Hippocampal formation (tissue), 2 donors: Measurements from ENCODE around the gene TBCK.
"Not testable (repeated sequence)": the region's sequence is repeated elsewhere in the genome, so short reads cannot be mapped to it uniquely, and the experiment has no call there.

Experiments
- DNase-seq, 2 donors: peaks; one replicate each; lab custom pipeline; 2025; lab: John Stamatoyannopoulos, UW

TBCK gene

DNA sequence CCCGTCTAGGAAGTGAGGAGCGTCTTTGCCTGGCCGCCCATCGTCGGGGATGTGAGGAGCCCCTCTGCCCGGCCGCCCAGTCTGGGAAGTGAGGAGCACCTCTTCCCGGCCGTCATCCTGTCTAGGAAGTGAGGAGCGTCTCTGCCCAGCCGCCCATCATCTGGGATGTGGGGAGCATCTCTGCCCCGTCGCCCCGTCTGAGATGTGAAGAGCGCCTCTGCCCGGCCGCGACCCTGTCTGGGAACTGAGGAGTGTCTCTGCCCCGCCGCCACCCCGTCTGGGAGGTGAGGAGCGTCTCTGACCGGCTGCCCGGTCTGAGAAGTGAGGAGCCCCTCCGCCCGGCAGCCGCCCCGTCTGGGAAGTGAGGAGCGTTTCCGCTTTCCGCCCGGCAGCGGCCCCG lies 5.2 kb upstream of the TBCK start:
- DNase-seq = not testable (repeated sequence)

- DNase-seq = no peak
Observed at GRCh38 chr4:106320235-106320634, 4.2 kb upstream of the TBCK start.

GRCh38 chr4:106318511-106318910 lies 2.5 kb upstream of the TBCK start:
- DNase-seq = no peak

GRCh38 chr4:106317815-106318214 lies 1.8 kb upstream of the TBCK start:
- no peak for DNase-seq

- no peak for DNase-seq
Observed at GRCh38 chr4:106316773-106317409, 882 bp upstream of the TBCK start.

GRCh38 chr4:106315476-106315967 lies 487 bp downstream of the TBCK start:
- no peak for DNase-seq

GRCh38 chr4:106314960-106315359 lies 1.0 kb downstream of the TBCK start:
- no peak for DNase-seq

DNA sequence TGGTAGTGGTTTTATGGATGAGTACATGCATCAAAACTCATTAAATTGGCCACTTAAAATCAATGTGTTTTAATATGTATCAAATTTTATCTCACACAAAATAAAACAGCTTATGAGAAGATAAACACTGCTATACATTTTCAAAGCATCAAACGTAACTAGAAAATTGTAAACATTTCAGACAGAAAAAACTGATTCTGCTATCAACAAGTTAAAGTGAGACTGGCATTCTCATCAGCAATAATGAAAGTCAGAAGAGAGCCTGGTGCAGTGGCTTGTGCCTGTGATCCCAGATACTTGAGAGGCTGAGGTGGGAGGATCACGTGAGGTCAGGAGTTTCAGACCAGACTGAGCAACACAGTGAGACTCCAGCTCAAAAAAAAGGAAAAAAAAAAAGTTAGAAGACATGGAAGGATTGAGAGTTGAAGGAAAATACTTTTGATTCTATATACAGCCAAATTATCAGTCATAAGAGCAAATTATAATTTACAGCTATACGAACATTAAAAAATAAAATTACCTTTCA lies 2.9 kb downstream of the TBCK start:
- no peak for DNase-seq

DNA sequence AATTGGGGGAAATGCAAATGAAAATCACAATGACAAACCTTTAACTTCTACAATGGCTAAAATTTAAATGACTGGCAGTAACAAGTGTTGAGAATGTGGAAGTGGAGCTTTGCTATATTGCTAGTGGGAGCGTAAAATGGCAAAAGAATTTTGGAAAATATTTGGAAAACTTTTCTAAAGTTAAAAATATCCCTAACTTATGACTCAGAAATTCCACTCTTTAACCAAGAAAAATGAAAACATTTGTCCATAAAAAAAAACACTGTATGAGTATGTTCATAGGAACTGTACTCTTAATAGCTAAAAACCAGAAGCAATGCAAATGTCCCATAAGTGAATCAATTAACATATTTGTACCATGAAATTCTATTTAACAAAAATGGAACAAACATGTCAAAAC lies 3.6 kb downstream of the TBCK start:
- DNase-seq = no peak

GRCh38 chr4:106306561-106306960 lies 9.4 kb downstream of the TBCK start:
- no peak for DNase-seq

DNA sequence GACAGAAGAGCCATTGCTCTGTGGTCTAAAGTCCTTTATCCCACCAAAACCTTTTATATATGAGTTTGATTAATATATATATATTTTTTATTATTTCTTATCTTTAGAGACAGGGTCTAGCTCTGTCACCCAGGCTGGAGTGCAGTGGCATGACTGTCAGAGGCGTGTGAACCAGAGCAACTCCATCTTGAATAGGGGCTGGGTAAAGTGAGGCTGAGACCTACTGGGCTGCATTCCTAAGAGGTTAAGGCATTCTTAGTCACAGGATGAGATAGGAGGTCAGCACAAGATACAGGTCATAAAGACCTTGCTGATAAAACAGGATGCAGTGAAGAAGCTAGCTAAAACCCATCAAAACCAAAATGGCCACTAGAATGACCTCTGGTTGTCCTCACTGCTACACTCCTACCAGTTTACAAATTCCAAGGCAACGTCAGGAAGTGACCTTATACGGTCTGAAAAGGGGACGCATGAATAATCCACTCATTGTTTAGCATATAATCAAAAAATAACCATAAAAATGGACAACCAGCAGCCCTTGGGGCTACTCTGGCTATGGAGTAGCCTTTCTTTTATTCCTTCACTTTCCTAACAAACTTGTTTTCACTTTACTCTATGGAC lies 10.5 kb downstream of the TBCK start:
- no peak for DNase-seq

- no peak for DNase-seq
Observed at GRCh38 chr4:106304632-106305031, 11.4 kb downstream of the TBCK start.

DNA sequence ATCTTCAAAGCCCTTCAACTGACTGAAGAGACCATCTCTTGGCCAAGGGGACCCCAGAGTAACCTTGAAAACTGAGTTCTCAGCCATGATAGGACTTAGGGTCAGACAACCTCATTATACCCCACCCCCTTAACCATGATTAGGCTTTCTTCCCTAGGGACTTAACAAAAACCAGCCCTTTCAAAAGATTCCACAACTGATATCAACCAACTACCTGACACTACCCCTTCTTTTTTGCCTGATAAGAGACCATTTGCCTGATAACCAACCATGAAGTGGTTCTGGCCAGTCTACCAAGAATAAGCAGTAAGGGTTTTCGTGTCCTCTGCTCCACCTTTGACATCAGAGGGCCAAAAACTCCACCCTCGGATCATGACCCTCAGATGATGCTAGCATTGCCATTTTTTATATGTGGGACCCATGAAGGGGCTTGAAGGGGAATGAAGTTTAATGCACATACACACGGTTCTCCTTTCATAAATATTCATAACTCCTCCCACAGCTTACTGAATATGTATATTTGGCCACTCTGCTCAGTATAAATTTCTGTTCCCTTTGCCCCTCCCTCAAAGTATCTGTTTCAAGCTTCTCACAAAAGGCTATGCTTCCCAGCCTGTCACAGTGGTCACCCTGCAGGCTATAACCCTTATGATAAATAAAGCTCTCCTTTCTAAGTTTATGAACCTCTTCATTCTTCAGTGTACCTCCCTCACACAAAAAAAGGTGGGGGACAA lies 12.3 kb downstream of the TBCK start:
- DNase-seq = no peak

GRCh38 chr4:106302062-106302438 lies 14.0 kb downstream of the TBCK start:
- DNase-seq = no peak

DNA sequence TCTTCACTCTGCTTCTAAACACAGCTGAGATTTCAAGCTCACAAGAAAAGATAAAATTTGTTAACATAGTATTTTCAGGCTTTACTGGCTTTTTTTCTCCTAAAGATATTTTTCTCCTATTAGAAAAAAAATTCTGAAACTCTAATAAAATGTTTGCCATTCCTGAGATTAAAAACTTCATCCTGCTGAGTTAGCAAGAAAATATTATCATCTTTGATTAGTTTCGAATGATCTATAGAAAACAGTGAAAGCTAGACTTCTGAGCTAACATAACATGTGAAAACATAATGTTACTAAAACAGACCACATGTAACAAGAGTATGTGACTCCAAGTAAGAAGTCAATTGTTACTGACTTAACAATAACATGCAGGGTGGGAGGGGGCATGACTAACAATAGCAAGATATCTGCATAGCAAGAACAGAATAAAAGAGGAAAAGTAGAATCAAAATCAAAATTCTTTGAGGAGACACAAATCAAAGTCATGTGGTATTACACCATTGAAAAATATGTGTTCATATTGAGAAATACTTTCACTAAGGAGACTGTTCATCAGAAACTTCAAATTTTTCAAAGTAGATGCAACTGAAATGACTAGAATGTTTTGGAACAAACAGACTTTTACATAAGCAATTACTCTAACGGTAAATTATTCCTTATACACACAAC lies 14.5 kb downstream of the TBCK start:
- DNase-seq = no peak

- DNase-seq = no peak
Observed at GRCh38 chr4:106299977-106300376, 16.0 kb downstream of the TBCK start.

DNA sequence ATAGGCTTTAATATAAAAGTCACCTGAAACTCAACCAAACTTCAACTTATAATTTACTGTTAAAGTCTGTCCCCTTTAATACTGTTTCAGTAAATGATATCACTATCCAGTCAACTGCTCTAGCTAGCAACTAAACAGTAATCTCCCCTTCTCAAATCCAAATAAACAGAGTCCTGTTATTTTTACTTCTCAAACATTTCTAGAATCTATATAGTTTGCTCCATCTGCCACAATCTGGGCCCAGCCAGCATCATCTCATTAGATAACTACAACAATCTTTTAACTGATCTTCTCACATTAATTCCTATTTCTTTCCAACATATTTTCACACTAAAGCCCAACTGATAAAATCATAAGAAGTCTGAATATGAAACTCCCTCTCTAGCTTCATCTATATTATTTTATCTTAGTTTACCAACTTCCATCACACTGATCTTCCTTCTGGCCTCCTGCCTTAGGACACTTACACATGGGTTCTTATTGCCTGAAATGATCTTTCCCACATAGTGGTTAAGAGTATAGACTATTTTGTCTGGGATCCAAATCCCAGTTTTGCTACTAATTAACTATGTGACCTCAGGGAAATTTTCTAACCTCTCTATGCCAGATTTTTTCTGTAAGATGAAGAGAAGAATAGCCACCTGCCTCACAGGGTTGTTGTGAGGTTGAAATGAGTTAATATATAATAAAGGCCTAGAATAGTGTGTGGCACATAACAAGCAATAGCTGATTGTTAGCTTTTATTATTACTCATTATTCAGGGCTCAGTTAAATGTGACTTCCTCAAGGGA lies 18.6 kb downstream of the TBCK start:
- no peak for DNase-seq

DNA sequence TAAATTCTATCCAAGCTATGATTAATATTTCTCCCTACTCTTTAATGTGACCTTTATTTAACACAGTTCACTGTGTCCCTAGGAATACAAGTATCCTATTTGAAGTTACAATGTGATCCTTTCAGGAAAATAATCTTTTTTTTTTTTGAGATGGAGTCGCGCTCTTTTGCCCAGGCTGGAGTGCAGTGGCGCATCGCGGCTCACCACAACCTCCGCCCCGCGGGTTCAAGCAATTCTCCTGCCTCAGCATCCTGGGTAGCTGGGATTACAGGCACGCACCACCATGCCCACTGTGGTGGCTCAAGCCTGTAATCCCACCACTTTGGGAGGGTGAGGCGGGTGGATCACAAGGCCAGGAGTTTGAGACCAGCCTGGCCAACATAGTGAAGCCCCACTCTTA lies 21.9 kb downstream of the TBCK start:
- DNase-seq = no peak

DNA sequence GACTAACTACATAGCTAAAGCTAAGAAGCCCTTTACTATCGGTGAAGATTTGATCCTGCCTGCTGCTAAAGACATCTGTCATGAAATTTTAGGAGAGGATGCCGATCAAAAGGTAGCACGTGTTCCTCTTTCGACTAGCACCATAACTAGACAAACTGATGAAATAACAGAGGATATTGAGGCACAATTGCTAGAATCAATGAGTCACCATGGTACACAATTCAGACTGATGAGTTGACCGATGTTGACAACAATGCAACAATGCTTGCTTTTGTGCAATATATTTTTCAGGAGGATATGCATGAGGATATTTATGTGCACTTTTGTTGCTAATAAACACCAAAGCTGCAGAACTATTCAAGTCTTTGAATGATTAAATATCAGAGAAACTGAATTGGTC lies 24.3 kb downstream of the TBCK start:
- no peak for DNase-seq

GRCh38 chr4:106289737-106290136 lies 26.3 kb downstream of the TBCK start:
- DNase-seq = no peak

- DNase-seq = no peak
Observed at GRCh38 chr4:106287353-106287969, 28.5 kb downstream of the TBCK start.
